GM06990 (cell line): ENCODE results near the gene SHC3.

ENCODE experiments used
- DNase-seq: peaks from one replicate; pipeline ENCODE4 v3.0.0-alpha.2; 2011; ENCODE audit not compliant: insufficient read length; ENCODE audit errors: extremely low read depth
- H3K27me3 ChIP-seq: replicated peaks from 2 replicates; pipeline ENCODE4 v1.6.0; 2011; ENCODE audit warnings: low read length; ENCODE audit not compliant: control insufficient read depth, insufficient read depth
- H3K36me3 ChIP-seq: 2 replicates; pipeline ENCODE4 v1.5.1; 2011; ENCODE audit warnings: low read length; ENCODE audit not compliant: control insufficient read depth, insufficient read depth
- H3K4me3 ChIP-seq: replicated peaks from 2 replicates; pipeline ENCODE4 v1.5.1; 2011; ENCODE audit warnings: low read depth, mild to moderate bottlenecking, control low read depth, low read length
- TF ChIP-seq, protein P1 (sequence below): IDR thresholded peaks from 2 replicates; pipeline ENCODE4 v1.5.1; 2011; ENCODE audit warnings: low read length, control low read depth, mild to moderate bottlenecking, inconsistent platforms; ENCODE audit not compliant: insufficient read depth, poor library complexity, severe bottlenecking

The SHC3 gene

GRCh38 chr9:89052470-89053097, 126.0 kb downstream of the SHC3 start:
- no peaks in the 10 kb centered on the region for H3K36me3 ChIP-seq
- DNase-seq: no peak
- TF ChIP-seq, protein P1, sequence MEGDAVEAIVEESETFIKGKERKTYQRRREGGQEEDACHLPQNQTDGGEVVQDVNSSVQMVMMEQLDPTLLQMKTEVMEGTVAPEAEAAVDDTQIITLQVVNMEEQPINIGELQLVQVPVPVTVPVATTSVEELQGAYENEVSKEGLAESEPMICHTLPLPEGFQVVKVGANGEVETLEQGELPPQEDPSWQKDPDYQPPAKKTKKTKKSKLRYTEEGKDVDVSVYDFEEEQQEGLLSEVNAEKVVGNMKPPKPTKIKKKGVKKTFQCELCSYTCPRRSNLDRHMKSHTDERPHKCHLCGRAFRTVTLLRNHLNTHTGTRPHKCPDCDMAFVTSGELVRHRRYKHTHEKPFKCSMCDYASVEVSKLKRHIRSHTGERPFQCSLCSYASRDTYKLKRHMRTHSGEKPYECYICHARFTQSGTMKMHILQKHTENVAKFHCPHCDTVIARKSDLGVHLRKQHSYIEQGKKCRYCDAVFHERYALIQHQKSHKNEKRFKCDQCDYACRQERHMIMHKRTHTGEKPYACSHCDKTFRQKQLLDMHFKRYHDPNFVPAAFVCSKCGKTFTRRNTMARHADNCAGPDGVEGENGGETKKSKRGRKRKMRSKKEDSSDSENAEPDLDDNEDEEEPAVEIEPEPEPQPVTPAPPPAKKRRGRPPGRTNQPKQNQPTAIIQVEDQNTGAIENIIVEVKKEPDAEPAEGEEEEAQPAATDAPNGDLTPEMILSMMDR: no peak
- no peak overlapping the region for H3K4me3 ChIP-seq
- peaks cover 2% of the 10 kb centered on the region; the same call in 1 of the 2 replicates for H3K27me3 ChIP-seq

DNA sequence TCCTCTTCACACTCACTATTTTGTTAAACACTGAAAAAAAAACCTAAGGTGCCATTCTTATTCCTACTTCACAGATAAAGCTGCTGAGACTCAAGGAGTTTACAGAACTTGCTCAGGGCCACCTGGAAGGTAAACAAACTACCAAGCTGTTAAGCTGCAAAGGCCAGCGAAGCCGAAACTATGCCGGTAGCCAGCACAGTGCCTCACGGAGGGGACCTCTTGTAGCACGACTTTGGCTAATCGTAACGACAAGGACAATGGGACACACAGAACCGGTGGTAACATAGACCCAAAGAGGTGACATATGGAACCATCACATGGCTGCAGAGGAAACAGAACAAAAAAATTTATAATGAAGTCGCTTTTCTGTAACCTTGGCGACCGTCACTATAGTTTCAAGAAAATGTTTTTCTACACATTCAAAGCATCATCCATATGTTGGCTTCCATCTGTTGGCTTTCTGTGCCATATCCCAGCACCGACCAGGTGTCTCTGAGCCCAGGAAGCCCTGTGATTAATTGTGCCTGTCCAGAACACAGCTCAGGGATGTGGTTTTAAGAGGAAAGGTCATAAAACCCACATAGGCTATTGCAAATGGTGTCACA, 127.1 kb downstream of the SHC3 start:
- Histone ChIP-seq H3K27me3 (peaks cover 2% of the 10 kb centered on the region; the same call in 1 of the 2 replicates), H3K36me3 (no peaks in the 10 kb centered on the region), H3K4me3 (no peak overlapping the region)
- no peak for DNase-seq
- TF ChIP-seq, protein P1: no peak

DNA sequence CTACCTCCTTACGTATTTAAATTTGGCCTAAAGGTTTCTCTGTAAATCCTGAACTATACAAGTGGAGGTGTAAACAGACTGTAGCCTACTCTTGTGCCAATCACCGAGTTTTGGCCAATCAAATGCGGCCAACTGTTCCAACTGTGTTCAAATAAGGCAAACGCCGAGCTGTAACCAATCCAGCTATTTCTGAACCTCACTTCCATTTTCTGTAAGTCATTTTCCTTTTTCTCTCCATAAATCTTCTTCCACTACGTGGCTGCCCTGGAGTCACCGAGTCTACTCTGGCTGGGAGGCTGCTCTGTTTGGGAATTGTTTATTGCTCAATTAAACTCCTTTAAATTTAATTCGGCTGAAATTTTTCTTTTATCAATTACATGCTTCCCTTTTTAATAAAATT, 129.0 kb downstream of the SHC3 start:
- Histone ChIP-seq H3K4me3 (no peak overlapping the region), H3K27me3 (no peaks in the 10 kb centered on the region), H3K36me3 (no peaks in the 10 kb centered on the region)
- DNase-seq: no peak
- TF ChIP-seq, protein P1: no peak

- H3K4me3 ChIP-seq: no peak overlapping the region
- no peaks in the 10 kb centered on the region for H3K36me3 ChIP-seq
- H3K27me3 ChIP-seq: no peaks in the 10 kb centered on the region
- TF ChIP-seq, protein P1: no peak
- DNase-seq: no peak
Observed at GRCh38 chr9:89048616-89049015, 130.0 kb downstream of the SHC3 start.

DNA sequence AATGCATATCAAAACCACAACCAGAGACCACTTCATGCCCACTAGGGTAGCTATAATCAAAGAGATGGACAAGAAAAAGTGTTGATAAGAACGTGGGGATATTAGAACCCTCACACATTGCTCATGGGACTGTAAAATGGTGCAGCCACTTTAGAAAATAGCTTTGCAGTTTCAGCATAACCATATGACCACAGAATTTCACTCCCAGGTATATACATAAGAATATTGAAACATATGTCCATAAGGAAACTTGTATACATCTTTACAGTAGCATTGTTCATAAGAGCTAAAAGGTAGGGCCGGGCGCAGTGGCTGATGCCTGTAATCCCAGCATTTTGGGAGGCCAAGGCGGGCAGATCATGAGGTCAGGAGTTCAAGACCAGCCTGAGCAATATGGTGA, 131.0 kb downstream of the SHC3 start:
- H3K36me3 ChIP-seq: no peaks in the 10 kb centered on the region
- no peaks in the 10 kb centered on the region for H3K27me3 ChIP-seq
- no peak overlapping the region for H3K4me3 ChIP-seq
- TF ChIP-seq, protein P1: no peak
- DNase-seq: no peak
